ENCODE results near the gene TMEM200A.

DNA sequence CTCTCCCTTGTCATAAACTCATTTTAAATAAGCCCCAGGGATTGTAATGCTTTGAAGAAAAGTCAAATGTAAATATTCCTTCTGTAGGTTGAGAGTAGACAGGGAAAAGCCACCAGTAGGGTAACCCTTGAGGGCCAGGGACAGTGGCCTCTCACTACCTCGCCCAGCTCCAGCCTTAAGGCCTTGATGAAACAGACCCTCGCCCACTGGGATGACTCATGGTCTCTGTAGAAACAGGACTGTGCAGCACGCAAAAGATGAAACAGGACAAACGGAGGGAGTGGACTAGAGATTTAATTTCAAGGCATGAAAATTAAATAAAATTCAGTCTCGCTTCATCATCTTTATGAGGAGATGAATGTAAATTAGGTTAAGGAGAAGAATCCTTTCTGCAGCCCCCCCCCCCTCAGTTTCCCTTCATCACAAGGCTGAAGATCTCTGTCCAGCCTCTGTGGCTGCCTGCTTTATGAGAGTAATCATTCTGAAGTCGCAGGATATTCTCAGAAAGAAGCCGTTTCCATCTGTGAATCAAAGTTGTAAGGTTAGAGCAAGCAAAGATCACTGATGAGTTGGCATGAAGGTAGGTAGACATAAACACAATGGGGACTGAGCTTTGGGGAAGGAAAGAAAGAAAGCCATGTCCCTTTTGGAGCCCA lies 60.4 kb downstream of the TMEM200A start:
- TF ChIP-seq POLR2A (IDR thresholded peaks at IDR 0.05), result no peak
- TF ChIP-seq, protein P1, sequence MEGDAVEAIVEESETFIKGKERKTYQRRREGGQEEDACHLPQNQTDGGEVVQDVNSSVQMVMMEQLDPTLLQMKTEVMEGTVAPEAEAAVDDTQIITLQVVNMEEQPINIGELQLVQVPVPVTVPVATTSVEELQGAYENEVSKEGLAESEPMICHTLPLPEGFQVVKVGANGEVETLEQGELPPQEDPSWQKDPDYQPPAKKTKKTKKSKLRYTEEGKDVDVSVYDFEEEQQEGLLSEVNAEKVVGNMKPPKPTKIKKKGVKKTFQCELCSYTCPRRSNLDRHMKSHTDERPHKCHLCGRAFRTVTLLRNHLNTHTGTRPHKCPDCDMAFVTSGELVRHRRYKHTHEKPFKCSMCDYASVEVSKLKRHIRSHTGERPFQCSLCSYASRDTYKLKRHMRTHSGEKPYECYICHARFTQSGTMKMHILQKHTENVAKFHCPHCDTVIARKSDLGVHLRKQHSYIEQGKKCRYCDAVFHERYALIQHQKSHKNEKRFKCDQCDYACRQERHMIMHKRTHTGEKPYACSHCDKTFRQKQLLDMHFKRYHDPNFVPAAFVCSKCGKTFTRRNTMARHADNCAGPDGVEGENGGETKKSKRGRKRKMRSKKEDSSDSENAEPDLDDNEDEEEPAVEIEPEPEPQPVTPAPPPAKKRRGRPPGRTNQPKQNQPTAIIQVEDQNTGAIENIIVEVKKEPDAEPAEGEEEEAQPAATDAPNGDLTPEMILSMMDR (IDR thresholded peaks at IDR 0.05), result no peak

Measured in prostate gland (tissue), 2 donors.